ENCODE measurements around the gene ISG20. TPM values are rescaled to one million over a fixed set of nuclear protein-coding genes. Genes with fewer than 3 reads are reported as not detected.

ISG20 gene
- 33.2 to 45.0 TPM (median 38.8 TPM) in 5 replicates for total RNA-seq (2022; extraction: Qiagen RNA extraction; ENCODE audit: low read depth)

GRCh38 chr15:88638626-88639372 lies at the start of gene ISG20:
Gene ISG20, plus strand, starts transcription at chr15:88639016. Its CDS starts 351 bp downstream, at chr15:88639367.

DNA sequence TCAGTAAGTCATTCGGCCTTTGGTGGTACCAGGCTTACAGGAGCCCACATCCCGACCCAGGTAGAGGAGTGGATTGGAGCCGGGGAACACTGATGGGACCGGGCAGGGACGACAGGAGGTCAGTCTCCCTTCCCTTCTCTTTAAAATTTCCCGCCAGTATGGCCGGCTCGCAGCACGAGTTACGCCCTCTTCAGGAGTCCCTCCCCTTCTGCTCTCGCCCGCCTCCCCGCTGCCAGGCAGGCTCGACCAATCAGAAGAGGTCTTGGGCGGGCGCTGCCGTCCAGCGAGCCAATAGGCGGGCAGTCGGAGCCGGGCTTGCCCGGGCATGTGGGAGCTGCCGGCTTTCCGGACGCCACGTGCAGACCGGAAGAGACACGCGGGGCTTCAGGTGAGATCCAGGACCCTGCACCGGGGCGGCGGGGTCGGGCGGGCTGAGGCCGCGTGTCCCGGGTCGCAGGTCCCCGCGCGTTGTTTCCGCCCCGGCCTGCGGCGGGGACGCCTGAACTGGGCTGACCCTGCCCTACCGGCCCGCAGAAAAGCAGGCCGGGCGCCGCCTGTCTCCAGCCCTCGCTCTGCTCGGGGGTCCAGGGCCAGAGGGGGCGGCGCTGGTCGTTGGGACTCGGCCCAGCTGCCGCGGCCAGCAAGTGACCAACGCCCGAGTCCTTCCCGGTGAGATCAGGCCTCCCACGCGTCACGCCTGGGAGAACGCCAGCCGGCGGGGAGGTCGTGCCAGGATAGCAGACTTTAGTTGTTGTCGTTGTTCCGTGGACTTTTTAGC lies 17.6 kb upstream of the ISG20 start, which contains the start of gene AEN:
Gene AEN, plus strand, starts transcription at position 346 of the 778 bp plus-strand sequence. CDS start 4,870 bp downstream, outside the sequence.

Other genes with a start within 250 kb of the ISG20 start
- 54.3 to 71.3 TPM (median 59.5 TPM) in 5 replicates for gene MRPL46, start 171.6 kb upstream of the ISG20 start, total RNA-seq (2022; extraction: Qiagen RNA extraction; ENCODE audit: low read depth)
- 101 to 138 TPM (median 123 TPM) in 5 replicates for gene MRPS11, start 171.3 kb upstream of the ISG20 start, total RNA-seq (2022; extraction: Qiagen RNA extraction; ENCODE audit: low read depth)
- gene DET1, start 92.3 kb upstream of the ISG20 start, total RNA-seq (2022; extraction: Qiagen RNA extraction; ENCODE audit: low read depth) = 4.7 to 6.2 TPM (median 5.5 TPM) in 5 replicates
- 76.6 to 94.3 TPM (median 88.9 TPM) in 5 replicates for gene AEN, start 17.7 kb upstream of the ISG20 start, total RNA-seq (2022; extraction: Qiagen RNA extraction; ENCODE audit: low read depth)
- gene ACAN, start 164.4 kb downstream of the ISG20 start, total RNA-seq (2022; extraction: Qiagen RNA extraction; ENCODE audit: low read depth) = 0.14 to 0.21 TPM (median 0.20 TPM) in 5 replicates

All from A549 treated with RU486 at 1 μM for 4 hours (cell line).